DOHH2 (cell line): ENCODE results near the gene TMPRSS7.

ENCODE experiments used
- H3F3A ChIP-seq: fragments of 200-600 bp; sonication (generic), shearing (Covaris generic); 2 replicates; pipeline ENCODE4 v1.6.0; 2016; ENCODE audit warnings: antibody characterized with exemption, mild to moderate bottlenecking; ENCODE audit not compliant: control insufficient read depth, insufficient read depth
- H3K27ac ChIP-seq: fragments of 200-600 bp; sonication (generic); 2 replicates; pipeline ENCODE4 v1.5.1; 2014; ENCODE audit warnings: low read depth, mild to moderate bottlenecking, low read length, moderate library complexity
- H3K27me3 ChIP-seq: fragments of 200-600 bp; sonication (generic); 2 replicates; pipeline ENCODE4 v1.6.1; 2014; ENCODE audit warnings: mild to moderate bottlenecking, low read length, mixed read lengths; ENCODE audit not compliant: control insufficient read depth
- H3K36me3 ChIP-seq: fragments of 200-600 bp; sonication (generic); 2 replicates; pipeline ENCODE4 v1.6.1; 2014; ENCODE audit warnings: mild to moderate bottlenecking, low read length, moderate library complexity, mixed read lengths; ENCODE audit not compliant: control insufficient read depth
- H3K4me1 ChIP-seq: fragments of 200-600 bp; sonication (generic); 2 replicates; pipeline ENCODE4 v1.6.1; 2014; ENCODE audit warnings: mild to moderate bottlenecking, low read length, mixed read lengths; ENCODE audit not compliant: control insufficient read depth
- H3K4me2 ChIP-seq: fragments of 200-600 bp; sonication (generic); 2 replicates; pipeline ENCODE4 v1.6.0; 2014; ENCODE audit warnings: mild to moderate bottlenecking, low read length, moderate library complexity
- H3K4me3 ChIP-seq: fragments of 200-600 bp; sonication (generic); 2 replicates; pipeline ENCODE4 v1.5.1; 2014; ENCODE audit warnings: mild to moderate bottlenecking, low read length, mixed read lengths
- H3K79me2 ChIP-seq: fragments of 200-600 bp; sonication (generic); 2 replicates; pipeline ENCODE4 v1.6.1; 2014; ENCODE audit warnings: mild to moderate bottlenecking, low read length, mixed read lengths; ENCODE audit not compliant: control insufficient read depth
- H3K9me2 ChIP-seq: fragments of 200-600 bp; sonication (generic); replicated peaks from 2 replicates; pipeline ENCODE4 v1.6.1; 2014; ENCODE audit warnings: mild to moderate bottlenecking, low read length, mixed read lengths; ENCODE audit not compliant: control insufficient read depth
- H3K9me3 ChIP-seq: fragments of 200-600 bp; sonication (generic); 2 replicates; pipeline ENCODE4 v1.6.1; 2014; ENCODE audit warnings: antibody characterized with exemption, low read length, mixed read lengths; ENCODE audit not compliant: control insufficient read depth, insufficient read depth
- H4K20me1 ChIP-seq: fragments of 200-600 bp; sonication (generic); 2 replicates; pipeline ENCODE4 v1.6.0; 2014; ENCODE audit warnings: low read depth, mild to moderate bottlenecking, antibody characterized with exemption, low read length, moderate library complexity; ENCODE audit not compliant: control insufficient read depth, insufficient read depth
- CTCF ChIP-seq: fragments of 200-600 bp; sonication (generic); IDR thresholded peaks from one replicate; pipeline ENCODE4 v1.5.1; 2014; ENCODE audit warnings: antibody characterized with exemption, mild to moderate bottlenecking, low read depth, low read length; ENCODE audit not compliant: poor library complexity, severe bottlenecking
- EZH2phosphoT487 ChIP-seq: fragments of 200-600 bp; sonication (generic); IDR thresholded peaks from 2 replicates; pipeline ENCODE4 v1.6.1; 2017; ENCODE audit warnings: borderline replicate concordance, mild to moderate bottlenecking, antibody characterized with exemption, low read length, moderate library complexity, mixed read lengths

Gene TMPRSS7

GRCh38 chr3:112090887-112091586, 56.5 kb downstream of the TMPRSS7 start:
- Histone ChIP-seq H3K36me3 (peaks cover 17% of the 10 kb centered on the region), H3K27me3 (no peaks in the 10 kb centered on the region), H3K4me3 (peak overlapping the region; percentile 35), H3F3A (peaks cover 9% of the 10 kb centered on the region; the same call in 1 of the 2 replicates), H3K27ac (peak overlapping the region; percentile 12; the same call in 1 of the 2 replicates), H3K79me2 (peaks cover 54% of the 10 kb centered on the region), H4K20me1 (no peaks in the 10 kb centered on the region), H3K9me2 (no peaks in the 10 kb centered on the region), H3K4me2 (peak overlapping the region; percentile 40), H3K9me3 (no peaks in the 10 kb centered on the region), H3K4me1 (peaks cover 58% of the 10 kb centered on the region)
- no peak for TF ChIP-seq CTCF
- no peak for TF ChIP-seq EZH2phosphoT487

- Histone ChIP-seq H3K4me3 (peak overlapping the region; percentile 60), H3K27ac (peak overlapping the region; percentile 80), H3F3A (peaks cover 9% of the 10 kb centered on the region; the same call in 1 of the 2 replicates), H4K20me1 (no peaks in the 10 kb centered on the region), H3K79me2 (peaks cover 48% of the 10 kb centered on the region), H3K4me2 (peak overlapping the region; percentile 76), H3K27me3 (no peaks in the 10 kb centered on the region), H3K4me1 (peaks cover 51% of the 10 kb centered on the region), H3K9me3 (no peaks in the 10 kb centered on the region), H3K36me3 (peaks cover 17% of the 10 kb centered on the region), H3K9me2 (no peaks in the 10 kb centered on the region)
- TF ChIP-seq CTCF (no peak), EZH2phosphoT487 (no peak)
Observed at GRCh38 chr3:112092496-112093179, 58.1 kb downstream of the TMPRSS7 start.

GRCh38 chr3:112093180-112093522, 58.6 kb downstream of the TMPRSS7 start:
- H3K4me2 ChIP-seq, result peak overlapping the region; percentile 76

More at GRCh38 chr3:112093180-112093522, 58.6 kb downstream of the TMPRSS7 start:
- peaks cover 17% of the 10 kb centered on the region for H3K36me3 ChIP-seq
- H3K9me2 ChIP-seq, result no peaks in the 10 kb centered on the region
- TF ChIP-seq CTCF (no peak), EZH2phosphoT487 (no peak)
- peaks cover 43% of the 10 kb centered on the region for H3K79me2 ChIP-seq
- no peaks in the 10 kb centered on the region for H4K20me1 ChIP-seq
- H3F3A ChIP-seq, result peaks cover 9% of the 10 kb centered on the region; the same call in 1 of the 2 replicates
- peaks cover 46% of the 10 kb centered on the region for H3K4me1 ChIP-seq
- no peaks in the 10 kb centered on the region for H3K9me3 ChIP-seq
- H3K27me3 ChIP-seq, result no peaks in the 10 kb centered on the region
- H3K4me3 ChIP-seq, result peak overlapping the region; percentile 60
- peak overlapping the region; percentile 80 for H3K27ac ChIP-seq
